Measurements from ENCODE around the gene SLC35E1. TPM values are rescaled to one million over a fixed set of nuclear protein-coding genes. Genes with fewer than 3 reads are reported as not detected.

Gene SLC35E1
- total and polyA plus RNA-seq, 2 of the 4 experiments (the other 2 are of a cell fraction) = 22.6 to 38.0 TPM

GRCh38 chr19:16542910-16543472 lies 29.2 kb downstream of the SLC35E1 start:
- H3K9me1 ChIP-seq (ENCODE audit: insufficient read depth, low read length) = peaks cover 8% of the 10 kb centered on the region; the same call in 1 of the 2 replicates
- peaks cover 15% of the 10 kb centered on the region for H3K36me3 ChIP-seq (ENCODE audit: control insufficient read depth, insufficient read depth, low read length)
- H4K20me1 ChIP-seq (ENCODE audit: insufficient read depth, low read length) = peaks cover 34% of the 10 kb centered on the region
- peak overlapping the region; percentile 70 for H4K91ac ChIP-seq (ENCODE audit: insufficient read depth, low read depth, low read length)
- H2BK120ac ChIP-seq (ENCODE audit: low read depth, low read length) = no peak overlapping the region
- H3K79me1 ChIP-seq (ENCODE audit: low read depth in 1 of 2, low read length in 2 of 2) = peaks cover 17 to 63% of the 10 kb centered on the region in 2 experiments
- H3K9me3 ChIP-seq (ENCODE audit: control insufficient read depth, insufficient read depth, low read length) = no peaks in the 10 kb centered on the region
- POLR2A ChIA-PET (ENCODE audit: unreplicated experiment) = no interaction called here
- no peak overlapping the region for H2BK20ac ChIP-seq (ENCODE audit: low read depth, low read length)
- peak overlapping the region; percentile 86 for H3K4me3 ChIP-seq (ENCODE audit: insufficient read depth, low read depth, low read length)
- DNase-seq (no peak), ATAC-seq (ENCODE audit: low read depth) (no peak)
- peak overlapping the region; percentile 94 for H2AFZ ChIP-seq (replicated peaks; ENCODE audit: low read length, poor library complexity)
- TSS peak; percentile 87 for BruUV-seq (replicated peaks)
- H3K23ac ChIP-seq (ENCODE audit: low read depth, low read length) = peak overlapping the region; percentile 60; the same call in 1 of the 2 replicates
- peak overlapping the region; percentile 63 for H3K4ac ChIP-seq (ENCODE audit: low read depth, low read length)
- peak overlapping the region; percentile 62 for H2BK5ac ChIP-seq (ENCODE audit: low read depth, low read length, poor library complexity, severe bottlenecking)
- peak overlapping the region; percentile 88 for H3K9ac ChIP-seq (ENCODE audit: low read depth, low read length)
- no peak overlapping the region; the same call in 1 of the 2 replicates for H3K18ac ChIP-seq (ENCODE audit: low read depth, low read length)
- peak overlapping the region; percentile 78 for H3K14ac ChIP-seq (replicated peaks; ENCODE audit: low read depth, low read length)
- peaks cover 2% of the 10 kb centered on the region for H3K4me1 ChIP-seq (ENCODE audit: control insufficient read depth, insufficient read depth, low read length)
- intact Hi-C loops (cut with micrococcal nuclease) = loop anchor here (2.0 kb wide), 2 partner anchors 86 to 108 kb away; partner anchors contain the start of gene MED26
- peak overlapping the region; percentile 77 for H3K27ac ChIP-seq (ENCODE audit: insufficient read depth, low read length)
- CTCF ChIA-PET = no interaction called here
- H3K4me2 ChIP-seq (ENCODE audit: low read depth, low read length) = peak overlapping the region; percentile 86
- in situ Hi-C loops (cut with MboI; ENCODE audit: low sequenced_read_pairs) = no loop called here
- peak overlapping the region; percentile 31 for H4K5ac ChIP-seq (ENCODE audit: low read depth, low read length)
- no peak for TF ChIP-seq CTCF (conservative IDR thresholded peaks at IDR 0.05; ENCODE audit: low read depth, low read length)
- no peak for TF ChIP-seq RCOR1 (IDR thresholded peaks at IDR 0.05; ENCODE audit: insufficient replicate concordance, low read length)
- no peak for TF ChIP-seq ELK1 (IDR thresholded peaks at IDR 0.05; ENCODE audit: borderline replicate concordance, low read depth, low read length)
- TF ChIP-seq MAFK (IDR thresholded peaks at IDR 0.05; ENCODE audit: low read depth, low read length) = no peak
- TF ChIP-seq BHLHE40 (IDR thresholded peaks at IDR 0.05; ENCODE audit: low read depth, low read length) = no peak
- no peak for TF ChIP-seq SMC3 (IDR thresholded peaks at IDR 0.05; ENCODE audit: low read depth, low read length)
- TF ChIP-seq CHD1 (IDR thresholded peaks at IDR 0.05; ENCODE audit: low read depth, low read length) = no peak
- no peak for TF ChIP-seq MXI1 (IDR thresholded peaks at IDR 0.05; ENCODE audit: borderline replicate concordance, low read depth, low read length)
- TF ChIP-seq RAD21 (IDR thresholded peaks at IDR 0.05; ENCODE audit: low read length) = no peak
- TF ChIP-seq NFE2L2 (IDR thresholded peaks at IDR 0.05; ENCODE audit: low read depth, low read length) = no peak
- TF ChIP-seq FOS (IDR thresholded peaks at IDR 0.05; ENCODE audit: low read depth, low read length) = no peak
- TF ChIP-seq MAZ (IDR thresholded peaks at IDR 0.05; ENCODE audit: borderline replicate concordance, low read depth, low read length) = no peak
- TF ChIP-seq USF2 (IDR thresholded peaks at IDR 0.05; ENCODE audit: low read depth, low read length) = no peak
- TF ChIP-seq RFX5 (IDR thresholded peaks at IDR 0.05; ENCODE audit: low read depth, low read length) = no peak
- TF ChIP-seq CEBPB (IDR thresholded peaks at IDR 0.05; ENCODE audit: low read depth, low read length) = no peak
- H2AK9ac ChIP-seq (replicated peaks; ENCODE audit: low read depth, low read length, poor library complexity) = peak overlapping the region; percentile 96
- peak overlapping the region; percentile 59 for H3K56ac ChIP-seq (ENCODE audit: extremely low read depth, insufficient read depth, low read length)
- H2BK15ac ChIP-seq (ENCODE audit: low read depth, low read length) = no peak overlapping the region; the same call in 2 of the 3 replicates
- no peaks in the 10 kb centered on the region for H3K27me3 ChIP-seq (ENCODE audit: control insufficient read depth, insufficient read depth, low read length)
- WGBS, 2 experiments (ENCODE audit: extremely low coverage in 2 of 2, insufficient read length in 1 of 2) = 0% methylated on average over 3 of the region's 15 CpGs; no CpG with 5 or more reads in 1 of the 2 experiments
- dilution Hi-C loops (cut with HindIII; ENCODE audit: low sequenced_read_pairs, unreplicated experiment) = no loop called here
- peak overlapping the region; percentile 73 to 75 for H4K8ac ChIP-seq (ENCODE audit: low read depth in 2 of 2, low read length in 2 of 2)
- peak overlapping the region; percentile 42 for H2AK5ac ChIP-seq (ENCODE audit: low read depth, low read length)

Data from IMR-90 (cell line).